Activated CD4-positive, alpha-beta T cell treated with anti-CD3 and anti-CD28 coated beads, Interleukin-2, amount 50 U/mL, for 48 hours (primary cell): ENCODE measurements around the gene CAMK1G.

ENCODE experiments used
- DNase-seq, 2 experiments: peaks; one replicate each; pipeline ENCODE4 v3.0.0-alpha.2; 2020

Gene CAMK1G

DNA sequence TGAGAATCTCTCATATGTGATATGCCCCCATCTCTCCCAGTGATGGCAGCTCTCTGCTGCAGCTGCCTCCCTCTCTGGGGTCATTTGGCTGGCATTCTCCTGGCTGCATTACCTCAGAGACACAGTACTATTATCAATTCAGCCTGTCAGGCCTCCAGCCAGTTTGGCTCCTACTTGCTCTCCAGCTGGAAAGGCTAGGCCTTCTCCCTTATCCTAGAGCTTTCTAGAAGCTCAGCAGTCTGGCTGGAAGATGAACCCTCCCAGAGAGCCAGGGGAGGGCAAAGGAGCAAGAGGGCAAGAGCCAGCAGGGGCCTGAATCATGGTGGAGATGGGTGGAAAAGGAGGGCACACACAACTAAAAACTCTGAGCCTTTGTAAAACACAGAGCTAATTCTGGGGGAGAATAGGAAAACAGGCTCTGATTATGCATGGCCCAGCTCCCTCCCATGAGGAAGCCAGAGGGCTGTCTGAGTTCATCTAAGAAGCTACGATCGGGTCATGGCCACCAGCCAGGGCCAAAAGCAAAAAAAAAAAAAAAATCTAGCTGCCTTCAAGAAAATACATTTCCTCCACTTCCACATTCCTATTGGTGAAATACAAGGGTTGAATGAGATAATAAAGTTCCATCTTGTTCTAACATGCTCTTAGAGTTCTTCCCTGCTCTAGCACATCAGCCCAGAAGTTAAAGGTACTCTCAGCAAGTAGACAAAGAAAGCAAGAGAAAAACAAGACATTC is 59.9 kb downstream of the CAMK1G start:
- DNase-seq, result no peak

DNA sequence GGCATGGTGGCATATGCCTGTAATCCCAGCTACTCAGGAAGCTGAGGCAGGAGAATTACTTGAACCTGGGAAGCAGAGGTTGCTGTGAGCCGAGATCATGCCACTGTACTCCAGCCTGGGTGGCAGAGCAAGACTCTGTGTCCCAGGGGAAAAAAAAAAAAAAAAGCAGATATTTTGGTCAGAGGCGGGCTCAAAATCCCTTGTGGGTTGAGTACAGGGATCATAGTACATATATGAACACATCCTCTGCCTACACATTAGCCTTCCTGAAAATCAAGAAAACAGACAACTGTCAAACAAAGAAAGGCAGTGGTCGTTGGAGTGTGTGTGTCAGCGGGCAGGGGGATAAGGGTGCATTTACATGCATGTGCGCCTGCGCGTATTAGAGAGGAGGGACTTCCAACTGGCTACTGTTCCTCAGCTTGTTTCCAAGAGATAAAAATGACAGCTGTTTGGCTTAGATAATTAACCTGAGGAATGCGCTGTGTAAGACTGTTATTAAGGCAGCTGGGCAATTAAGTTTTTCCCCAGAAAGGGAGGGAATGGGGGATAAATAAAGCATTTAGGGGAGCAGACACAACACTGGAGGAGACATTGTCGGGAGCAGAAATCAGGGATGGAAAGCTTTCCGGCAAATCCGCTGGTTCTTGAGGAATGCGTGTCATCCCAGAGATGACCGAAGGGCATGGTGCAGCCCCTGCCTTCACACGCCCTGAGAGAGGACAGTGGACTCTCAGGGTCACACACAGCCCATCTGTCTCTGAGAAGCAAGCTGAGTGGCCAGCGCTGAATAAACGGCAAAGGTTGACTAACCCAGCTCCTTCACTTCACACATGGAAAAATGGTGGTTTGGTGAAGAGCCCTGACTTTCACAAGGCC is 62.3 kb downstream of the CAMK1G start:
- DNase-seq, result no peak

DNA sequence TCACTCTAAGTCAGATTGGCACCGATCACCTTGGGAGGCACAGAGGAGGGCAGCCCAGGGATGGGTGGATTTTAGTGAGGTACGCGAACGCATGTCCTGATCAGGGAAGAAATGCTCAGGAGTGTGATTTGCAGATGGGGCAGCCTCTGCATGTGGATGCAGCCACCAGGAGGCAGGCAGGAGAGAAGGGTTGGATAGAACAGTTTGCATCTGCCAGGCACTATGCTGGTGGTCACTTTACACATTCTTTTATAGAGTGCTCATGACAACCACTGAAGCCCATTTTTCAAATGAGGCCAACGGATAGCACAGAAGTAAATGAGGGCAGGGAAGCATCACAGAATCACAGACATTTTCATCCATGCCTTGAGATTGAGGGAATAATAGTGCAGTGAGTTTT is 63.0 kb downstream of the CAMK1G start:
- no peak for DNase-seq

DNA sequence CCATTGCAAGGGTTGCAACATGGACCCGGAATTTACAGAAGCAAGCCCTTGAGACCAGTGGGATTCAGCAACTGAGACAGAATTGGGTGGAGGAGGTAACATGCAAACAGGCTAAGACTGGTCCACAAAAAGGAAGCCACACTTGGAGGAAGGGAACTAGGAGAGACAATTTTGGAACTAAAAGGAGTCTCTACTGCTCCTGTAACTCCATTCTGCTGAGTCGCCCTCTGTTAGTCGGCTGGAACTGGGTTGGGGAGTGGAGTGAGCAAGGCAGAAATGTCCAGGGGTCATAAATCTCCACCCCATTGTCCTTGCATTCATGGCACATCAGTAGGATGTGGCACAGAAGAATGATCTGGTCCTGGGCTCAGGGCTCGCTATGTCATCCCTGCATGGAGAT is 63.6 kb downstream of the CAMK1G start:
- DNase-seq, result no peak

DNA sequence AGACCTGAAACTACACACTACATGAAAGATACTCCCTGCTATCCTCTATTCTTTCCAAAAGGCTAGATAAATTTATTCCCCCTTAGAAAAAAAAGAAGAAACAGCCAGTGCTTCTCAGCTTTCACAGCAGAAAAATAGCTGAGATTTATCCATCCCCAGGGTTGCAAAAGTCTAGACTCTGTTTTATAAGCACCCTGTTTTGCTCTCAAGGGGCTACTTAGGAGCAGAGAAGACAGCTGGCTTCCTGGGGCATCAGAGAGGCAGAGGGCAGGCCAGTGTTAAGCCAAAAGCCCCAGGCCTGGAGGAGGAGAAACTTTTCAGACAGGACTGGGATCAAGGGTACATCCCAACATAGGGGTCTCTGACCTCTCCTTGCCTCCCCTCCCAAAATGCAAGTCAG is 64.8 kb downstream of the CAMK1G start:
- DNase-seq, result no peak

DNA sequence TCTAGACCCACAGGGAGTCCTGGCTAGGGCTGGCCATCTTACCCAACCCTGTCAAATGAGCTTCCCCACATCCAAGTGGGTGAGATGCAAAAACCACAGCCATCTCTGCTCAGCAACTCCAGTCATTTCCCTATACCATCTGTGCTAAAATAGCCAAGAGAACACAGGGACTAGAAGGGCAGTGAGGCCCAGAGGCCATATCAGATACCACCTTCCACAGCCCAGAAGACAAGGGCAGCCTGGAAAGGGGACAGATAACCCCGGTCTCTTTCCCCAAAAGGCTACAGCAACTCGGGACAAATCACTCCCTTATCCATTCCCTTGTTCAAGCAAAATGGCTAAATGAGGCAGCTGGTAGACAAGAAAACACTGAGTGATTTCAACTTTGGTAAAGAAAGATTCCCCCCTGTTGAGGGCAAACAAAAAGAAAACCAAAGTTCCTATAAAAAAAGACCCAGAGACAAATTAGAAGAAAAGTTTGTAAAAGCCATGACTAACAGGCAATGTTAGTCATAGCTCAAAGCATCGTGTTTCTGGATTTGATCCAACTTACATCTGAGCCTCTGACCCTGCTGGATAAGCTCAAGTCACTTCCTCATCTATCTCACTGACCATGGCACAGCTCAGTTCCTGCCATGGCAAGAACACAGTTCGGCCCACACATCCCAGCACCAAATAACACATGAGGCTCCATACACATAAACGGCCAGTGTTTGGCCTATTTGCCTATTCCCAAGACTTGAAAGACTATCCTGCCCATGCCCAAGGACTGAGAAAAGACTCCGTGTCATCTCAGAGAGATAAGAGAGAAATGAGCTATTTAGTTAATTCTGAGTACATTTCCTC is 65.6 kb downstream of the CAMK1G start:
- no peak for DNase-seq

DNA sequence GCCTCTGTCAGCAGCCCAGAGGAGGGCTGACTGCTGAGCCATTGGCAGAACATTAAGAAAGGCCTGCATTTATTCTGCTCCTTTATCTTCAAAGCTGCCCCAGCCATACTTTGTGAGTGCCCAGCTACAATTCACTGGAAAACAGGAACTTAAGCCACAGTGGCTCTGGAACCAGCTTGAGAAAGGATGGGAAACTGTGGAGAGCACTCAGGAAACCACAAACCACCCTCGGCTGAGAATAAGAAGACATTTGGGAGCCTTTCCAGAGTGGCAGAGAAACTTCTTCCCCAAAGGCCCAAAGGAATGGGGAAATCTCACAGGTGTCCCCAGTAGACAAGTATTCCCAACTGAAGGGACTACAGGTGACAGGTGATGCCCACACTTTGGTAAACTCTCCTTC is 66.9 kb downstream of the CAMK1G start:
- no peak for DNase-seq

DNA sequence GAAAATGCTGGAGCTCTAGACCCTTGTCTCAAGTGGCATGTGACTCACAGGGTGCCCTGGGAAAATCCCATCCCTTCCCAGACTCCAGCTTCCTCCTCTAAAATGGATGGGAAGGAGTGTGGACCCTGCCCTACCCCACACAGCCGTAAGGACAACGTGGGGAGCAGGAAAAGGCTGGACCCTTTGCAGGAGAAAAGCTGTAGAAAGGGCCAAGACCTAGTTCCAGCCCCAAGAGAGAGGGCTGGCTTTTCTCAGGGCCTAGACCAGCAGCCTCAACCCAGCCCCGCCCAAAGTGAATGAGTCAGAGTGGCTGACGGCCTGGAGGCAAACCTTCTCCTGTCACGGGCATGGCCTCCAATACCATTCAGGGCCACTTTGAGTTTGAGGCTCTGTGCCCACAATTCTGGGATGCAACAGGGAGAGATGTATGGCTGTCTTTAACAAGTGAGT is 67.6 kb downstream of the CAMK1G start:
- DNase-seq, result peak; percentile 74 to 83

DNA sequence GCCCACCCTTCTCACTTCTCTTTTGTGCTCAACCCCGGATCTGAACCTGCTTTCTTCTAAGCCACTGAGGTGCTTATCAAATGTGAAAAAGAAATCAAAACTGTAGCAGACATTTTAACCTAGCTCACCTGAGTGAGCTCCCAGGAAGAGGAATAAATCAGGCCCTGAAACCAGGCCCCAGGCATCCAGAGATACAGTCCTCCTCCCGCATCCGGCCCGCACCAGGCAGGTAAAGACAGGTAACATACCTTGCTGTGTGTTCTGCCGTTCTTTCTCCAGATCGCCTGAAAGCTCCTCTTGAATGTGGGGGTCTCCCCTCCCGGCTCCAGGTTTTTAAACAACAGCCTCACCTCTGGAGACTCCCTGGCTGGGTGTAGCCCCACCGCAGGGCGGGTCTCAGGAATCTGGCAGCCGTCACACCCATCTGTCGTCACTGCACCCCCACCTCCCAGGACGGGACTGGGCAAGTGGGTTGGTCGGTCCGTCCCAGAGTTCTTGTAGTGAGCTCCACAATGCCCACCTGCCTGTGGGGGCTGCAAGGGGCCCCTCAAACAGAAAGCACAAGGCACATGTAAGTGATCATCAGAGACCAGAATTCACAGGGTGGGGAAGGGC is 68.7 kb downstream of the CAMK1G start, which contains the start of gene LAMB3:
LAMB3 (minus strand) TSS at position 305 of the 615 bp plus-strand sequence. CDS start 1,481 bp downstream, outside the sequence.
- no peak for DNase-seq

DNA sequence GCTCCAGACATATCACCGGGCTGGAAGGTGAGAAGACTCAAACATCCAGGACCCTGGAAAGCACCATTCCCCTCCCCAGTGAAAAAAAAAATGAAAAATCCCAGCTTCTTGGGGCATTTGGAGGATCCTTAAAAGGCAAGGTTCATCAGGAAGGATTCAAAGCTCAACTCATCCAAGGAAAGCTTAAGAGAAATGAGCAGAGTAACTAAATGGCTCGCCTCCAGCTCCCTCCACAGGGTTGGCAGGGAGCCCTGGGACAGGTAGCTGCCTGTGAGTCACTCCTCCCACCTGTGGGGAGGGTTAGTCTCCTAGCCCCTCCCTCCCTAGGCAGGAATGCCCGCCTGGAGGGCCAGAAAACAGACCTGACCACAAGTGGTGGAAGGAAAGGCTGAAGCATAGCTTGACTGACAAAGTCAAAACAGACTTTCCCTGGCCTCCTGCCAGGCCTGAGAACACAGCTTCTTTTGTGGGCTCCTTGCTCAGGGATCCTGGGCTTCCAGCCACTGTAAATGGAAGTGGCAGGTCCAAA is 69.4 kb downstream of the CAMK1G start:
- peak; percentile 74 to 84 for DNase-seq

DNA sequence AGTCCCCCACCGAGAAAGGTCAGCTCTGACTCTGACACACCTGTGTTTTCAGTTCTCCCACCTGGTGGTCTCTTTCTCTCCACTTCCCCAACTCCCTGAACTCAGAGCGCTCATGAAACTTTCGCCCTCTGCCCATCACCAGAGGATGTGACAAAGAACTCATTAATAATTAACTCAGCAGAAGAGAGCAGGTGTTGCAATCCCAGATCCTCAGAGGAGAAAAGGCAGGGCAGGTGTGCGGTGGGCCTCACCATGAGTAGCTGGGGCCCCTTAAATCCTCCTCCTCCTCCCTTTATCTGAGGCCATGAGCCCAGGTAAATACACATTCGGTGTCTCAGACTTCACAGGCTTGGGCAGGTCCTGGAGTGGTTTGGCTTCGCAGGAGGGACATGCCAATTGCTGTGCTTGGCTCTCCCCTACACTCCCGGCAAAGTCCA is 70.4 kb downstream of the CAMK1G start:
- no peak for DNase-seq

DNA sequence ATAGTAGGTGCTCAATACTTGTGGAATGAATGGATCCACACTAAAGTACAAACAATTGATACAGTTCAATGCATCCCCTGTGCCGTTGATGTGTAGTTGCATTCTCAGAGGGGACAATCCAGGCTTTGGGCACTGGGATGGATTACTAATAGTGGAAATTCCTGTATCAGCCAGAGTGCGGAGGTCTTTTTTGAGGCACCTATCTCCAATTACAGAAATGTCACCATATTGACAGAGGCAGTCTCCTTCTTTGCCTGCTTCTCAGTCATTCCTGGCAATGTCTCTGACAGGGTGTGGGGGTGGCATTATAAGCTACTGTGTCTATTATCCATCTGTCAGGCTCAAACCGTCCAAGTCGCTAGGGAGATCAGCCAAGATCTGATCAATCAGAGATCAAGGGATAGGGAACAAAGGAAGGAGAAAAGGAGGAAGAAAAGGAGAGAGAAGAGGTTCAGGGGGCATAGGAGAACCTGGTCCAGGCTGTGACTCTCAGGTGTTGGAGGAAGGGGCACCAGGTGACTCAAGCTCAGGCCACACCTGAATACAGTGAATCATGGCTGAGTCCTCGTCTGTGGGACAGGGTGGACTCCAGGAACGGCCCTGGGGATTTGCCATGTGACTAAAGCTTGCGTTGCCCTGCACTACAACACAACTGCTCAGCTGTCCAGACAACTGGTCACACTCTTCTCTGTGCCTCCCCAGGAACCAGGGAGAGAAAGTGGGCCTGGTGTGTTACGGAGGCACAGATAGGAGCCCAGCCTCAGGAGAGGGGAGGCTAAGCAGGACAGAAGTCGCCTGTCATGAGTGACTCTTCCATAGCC is 72.1 kb downstream of the CAMK1G start:
- no peak for DNase-seq

DNA sequence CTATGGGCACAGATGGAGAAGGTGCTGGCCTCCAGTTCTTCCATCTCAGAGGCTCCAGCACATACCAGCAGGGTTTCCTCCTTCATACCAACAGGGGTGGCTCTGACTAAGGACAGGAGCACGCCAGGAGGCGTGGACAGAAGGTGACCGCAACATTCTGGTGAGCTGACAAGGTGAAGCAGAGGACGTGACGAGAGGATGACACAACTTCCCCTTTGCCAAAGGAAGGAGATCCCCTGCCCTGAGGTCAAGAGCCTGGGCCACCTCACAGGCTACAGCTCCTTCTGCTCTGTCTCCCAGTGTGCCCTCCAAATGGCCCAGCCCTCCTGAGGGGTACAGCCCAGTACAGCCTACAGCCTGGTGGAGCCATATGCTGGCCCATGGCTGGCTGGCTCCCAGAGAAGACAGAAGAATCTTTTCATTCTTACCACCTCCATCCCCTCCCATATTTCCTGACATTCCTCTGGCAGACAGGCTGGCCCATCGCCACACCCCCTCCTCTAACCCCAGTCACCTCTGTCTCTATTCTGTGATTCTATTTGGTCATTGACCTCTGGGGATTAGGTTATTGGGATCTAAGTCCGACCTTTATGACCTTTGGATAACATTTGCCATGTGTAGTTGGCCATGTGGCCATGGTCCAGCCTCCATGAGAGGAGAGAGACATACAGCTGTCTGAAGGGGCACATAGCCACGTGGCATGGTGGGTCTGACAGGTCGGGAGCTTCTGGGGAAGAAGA is 73.8 kb downstream of the CAMK1G start:
- no peak for DNase-seq

DNA sequence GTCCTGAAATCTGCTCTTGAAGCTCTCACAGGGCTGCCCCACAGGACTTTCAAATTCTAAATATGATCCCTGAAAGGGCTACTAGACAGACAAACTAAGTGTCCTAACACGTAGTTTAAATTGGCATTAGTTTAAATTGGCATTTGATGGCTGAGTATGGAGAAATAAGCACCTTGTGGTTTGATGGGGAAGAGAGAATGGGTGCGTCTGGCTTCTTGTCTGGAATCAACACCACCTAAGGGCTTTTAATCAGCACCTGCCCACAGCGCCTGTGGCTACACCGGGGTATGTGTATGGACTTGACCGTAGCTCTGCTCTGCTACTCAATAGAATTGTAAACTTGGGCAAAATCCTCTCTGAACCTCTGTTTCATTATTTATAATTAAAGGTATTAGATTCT is 74.4 kb downstream of the CAMK1G start:
- no peak for DNase-seq

DNA sequence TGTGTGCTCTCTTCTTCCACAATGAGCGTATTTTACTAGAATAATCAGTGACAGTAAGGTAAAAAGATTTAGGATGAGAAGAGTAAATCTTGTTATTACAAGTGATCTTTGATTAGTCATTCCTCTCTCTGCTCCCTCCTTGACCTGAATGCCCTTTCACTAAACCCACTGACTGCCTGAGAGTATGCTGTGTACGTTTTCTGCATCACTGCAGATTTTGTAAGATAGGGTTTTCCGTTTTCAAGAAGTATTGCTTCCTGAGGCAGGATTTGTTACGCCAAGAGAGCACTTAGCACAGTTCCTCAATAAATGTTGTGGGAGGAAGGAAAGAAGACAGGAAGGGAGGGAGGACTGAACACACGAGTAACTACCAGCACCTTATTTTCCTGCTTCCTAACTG is 76.4 kb downstream of the CAMK1G start:
- DNase-seq, result no peak

DNA sequence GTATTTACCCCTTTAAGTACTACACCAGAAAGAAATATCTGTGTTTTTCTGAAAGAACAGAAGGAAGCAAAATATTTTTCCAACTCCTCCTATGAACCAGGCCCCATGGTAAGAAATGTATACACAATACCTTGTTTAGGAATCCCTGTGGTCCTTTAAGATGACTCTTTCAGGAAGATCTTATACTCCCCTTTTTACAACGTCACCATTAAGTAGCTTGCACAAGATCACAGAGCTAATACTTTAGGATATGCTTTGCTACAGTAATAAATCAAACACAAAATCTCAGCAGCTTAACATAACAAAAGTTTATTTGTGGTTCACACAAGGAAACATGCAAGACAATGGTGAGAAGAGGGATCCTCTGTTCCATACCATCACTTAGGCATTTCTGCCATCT is 77.6 kb downstream of the CAMK1G start:
- no peak for DNase-seq

DNA sequence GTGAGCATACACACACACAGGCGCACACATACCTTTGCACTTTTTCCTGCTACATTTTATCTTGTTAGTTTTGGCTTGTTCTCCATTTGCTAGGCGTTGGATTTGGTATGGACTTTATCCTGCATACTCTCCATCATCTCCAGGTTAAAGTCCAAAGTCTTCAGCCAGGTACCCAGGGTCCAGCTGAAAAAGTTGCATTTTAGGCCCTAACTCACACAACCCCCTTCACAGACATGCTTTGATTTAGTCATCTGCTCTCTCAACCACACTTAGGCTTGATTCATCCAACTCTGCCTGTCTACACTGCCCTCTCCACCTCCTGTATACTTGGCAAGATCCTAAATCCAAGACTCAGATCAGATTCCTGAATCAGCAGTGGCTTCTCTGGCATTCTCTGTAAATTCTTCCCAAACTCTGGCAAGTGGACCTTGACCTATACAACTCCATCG is 79.4 kb downstream of the CAMK1G start:
- no peak for DNase-seq
